Mesendoderm (in vitro differentiated cells): ENCODE results near the gene PALM.

Source experiments
- DNase-seq: peaks from one replicate; pipeline ENCODE4 v3.0.0; 2013
- H2AK5ac ChIP-seq: 2 replicates; pipeline ENCODE4 v1.6.1; 2013; ENCODE audit warnings: low read length, inconsistent platforms
- H2BK120ac ChIP-seq: 2 replicates; pipeline ENCODE4 v1.6.1; 2013; ENCODE audit warnings: low read depth, mild to moderate bottlenecking, low read length, moderate library complexity, mixed read lengths
- H2BK15ac ChIP-seq: replicated peaks from 2 replicates; pipeline ENCODE4 v1.6.1; 2013; ENCODE audit warnings: low read depth, mild to moderate bottlenecking, moderate library complexity
- H2BK5ac ChIP-seq: 2 replicates; pipeline ENCODE4 v1.6.1; 2013; ENCODE audit warnings: low read length, inconsistent platforms
- H3K18ac ChIP-seq: 2 replicates; pipeline ENCODE4 v1.6.1; 2013; ENCODE audit warnings: mild to moderate bottlenecking, low read length, mixed read lengths
- H3K23ac ChIP-seq: one replicate; pipeline ENCODE4 v1.6.1; 2013; ENCODE audit warnings: low read length
- H3K27ac ChIP-seq: 2 replicates; pipeline ENCODE4 v1.5.1; 2013; ENCODE audit warnings: low read depth, mild to moderate bottlenecking, inconsistent platforms, low read length, moderate library complexity
- H3K27me3 ChIP-seq: 2 replicates; pipeline ENCODE4 v1.6.1; 2013; ENCODE audit warnings: low read length, control low read depth, mild to moderate bottlenecking, inconsistent platforms; ENCODE audit not compliant: insufficient read depth, poor library complexity
- H3K36me3 ChIP-seq: 2 replicates; pipeline ENCODE4 v1.6.1; 2013; ENCODE audit warnings: low read length, inconsistent platforms; ENCODE audit not compliant: control insufficient read depth, insufficient read depth
- H3K4ac ChIP-seq: one replicate; pipeline ENCODE4 v1.6.1; 2013; ENCODE audit warnings: low read depth, mild to moderate bottlenecking, low read length, moderate library complexity
- H3K4me1 ChIP-seq: 2 replicates; pipeline ENCODE4 v1.6.1; 2013; ENCODE audit warnings: low read depth, low read length, inconsistent platforms; ENCODE audit not compliant: control insufficient read depth
- H3K4me2 ChIP-seq: 2 replicates; pipeline ENCODE4 v1.6.1; 2013; ENCODE audit warnings: low read length
- H3K4me3 ChIP-seq: 2 replicates; pipeline ENCODE4 v1.5.1; 2013; ENCODE audit warnings: mild to moderate bottlenecking, low read length
- H3K56ac ChIP-seq: one replicate; pipeline ENCODE4 v1.6.1; 2013; ENCODE audit warnings: low read length
- H3K79me1 ChIP-seq: 2 replicates; pipeline ENCODE4 v1.6.1; 2013; ENCODE audit warnings: low read length, inconsistent platforms
- H3K79me2 ChIP-seq: 2 replicates; pipeline ENCODE4 v1.6.1; 2013; ENCODE audit warnings: mild to moderate bottlenecking, low read length; ENCODE audit not compliant: control insufficient read depth, insufficient read depth
- H3K9ac ChIP-seq: 2 replicates; pipeline ENCODE4 v1.6.1; 2013; ENCODE audit warnings: low read length, inconsistent platforms
- H4K5ac ChIP-seq: one replicate; pipeline ENCODE4 v1.6.1; 2013; ENCODE audit warnings: low read length
- H4K8ac ChIP-seq: one replicate; pipeline ENCODE4 v1.6.1; 2013; ENCODE audit warnings: low read depth, mild to moderate bottlenecking, control low read depth, low read length, moderate library complexity
- WGBS: extraction: QIAGEN DNeasy Blood & Tissue Kit; methylation state at CpG from one replicate; pipeline ENCODE4 v1.1.7; 2013; ENCODE audit warnings: low lambda C conversion rate, missing lambda C conversion rate; ENCODE audit not compliant: insufficient coverage; ENCODE audit errors: extremely low coverage; 5-methylcytosine and 5-hydroxymethylcytosine counted together

Gene PALM

GRCh38 chr19:776549-776948 is 67.8 kb downstream of the PALM start:
- Histone ChIP-seq H2BK5ac (no peak overlapping the region), H4K5ac (no peak overlapping the region), H3K36me3 (no peaks in the 10 kb centered on the region), H3K27ac (no peak overlapping the region), H2AK5ac (no peak overlapping the region), H3K79me1 (no peaks in the 10 kb centered on the region), H4K8ac (no peak overlapping the region), H3K4ac (no peak overlapping the region), H3K4me2 (no peak overlapping the region), H3K9ac (no peak overlapping the region), H3K79me2 (no peaks in the 10 kb centered on the region), H3K4me3 (no peak overlapping the region), H3K27me3 (no peaks in the 10 kb centered on the region), H2BK15ac (no peak overlapping the region), H3K23ac (no peak overlapping the region), H3K18ac (no peak overlapping the region), H3K56ac (no peak overlapping the region), H3K4me1 (no peaks in the 10 kb centered on the region), H2BK120ac (no peak overlapping the region)
- no CpG with 5 or more reads among the region's 18 CpGs for WGBS
- DNase-seq, result no peak

DNA sequence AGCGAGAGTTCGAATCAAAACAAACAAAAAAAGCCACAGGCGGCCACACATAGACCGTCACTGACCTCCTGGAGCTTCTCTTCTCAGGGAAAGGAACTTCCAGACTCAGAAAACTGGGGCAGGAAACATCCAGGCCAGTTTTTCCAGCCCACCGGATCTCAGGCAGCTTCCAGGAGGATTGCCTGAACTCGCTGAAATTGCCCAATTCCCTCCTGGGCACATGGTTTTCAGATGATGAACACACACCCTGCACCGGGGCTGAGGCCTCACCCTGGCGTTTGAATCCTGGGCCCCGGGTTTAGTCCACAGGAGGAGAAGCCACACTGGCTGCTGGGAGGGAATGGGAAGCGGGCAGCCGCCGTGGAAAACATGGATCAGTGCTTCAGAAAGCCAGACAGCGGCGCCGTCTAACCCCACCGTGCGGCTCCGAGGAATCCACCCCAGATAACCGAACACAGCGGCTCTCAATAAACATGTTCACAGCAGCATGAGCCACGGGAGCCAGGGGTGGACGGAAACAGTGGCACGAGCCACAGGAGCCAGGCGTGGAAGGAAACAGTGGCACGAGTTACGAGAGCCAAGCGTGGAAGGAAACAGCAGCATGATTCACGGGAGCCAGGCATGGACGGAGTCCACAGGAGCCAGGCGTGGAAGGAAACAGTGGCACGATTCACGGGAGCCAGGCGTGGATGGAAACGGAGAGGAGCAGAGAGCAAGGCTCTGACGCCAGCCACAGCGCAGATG is 70.3 kb downstream of the PALM start:
- Histone ChIP-seq H3K23ac (no peak overlapping the region), H3K79me1 (no peaks in the 10 kb centered on the region), H3K27ac (no peak overlapping the region), H4K5ac (no peak overlapping the region), H4K8ac (no peak overlapping the region), H2BK5ac (no peak overlapping the region), H3K4ac (no peak overlapping the region), H3K4me1 (no peaks in the 10 kb centered on the region), H3K4me3 (no peak overlapping the region), H3K4me2 (no peak overlapping the region), H3K18ac (no peak overlapping the region), H2AK5ac (no peak overlapping the region), H3K9ac (no peak overlapping the region), H2BK120ac (no peak overlapping the region), H3K27me3 (no peaks in the 10 kb centered on the region), H3K56ac (no peak overlapping the region), H3K79me2 (no peaks in the 10 kb centered on the region), H3K36me3 (no peaks in the 10 kb centered on the region), H2BK15ac (no peak overlapping the region)
- DNase-seq, result peak; percentile 60
- no CpG with 5 or more reads among the region's 36 CpGs for WGBS

DNA sequence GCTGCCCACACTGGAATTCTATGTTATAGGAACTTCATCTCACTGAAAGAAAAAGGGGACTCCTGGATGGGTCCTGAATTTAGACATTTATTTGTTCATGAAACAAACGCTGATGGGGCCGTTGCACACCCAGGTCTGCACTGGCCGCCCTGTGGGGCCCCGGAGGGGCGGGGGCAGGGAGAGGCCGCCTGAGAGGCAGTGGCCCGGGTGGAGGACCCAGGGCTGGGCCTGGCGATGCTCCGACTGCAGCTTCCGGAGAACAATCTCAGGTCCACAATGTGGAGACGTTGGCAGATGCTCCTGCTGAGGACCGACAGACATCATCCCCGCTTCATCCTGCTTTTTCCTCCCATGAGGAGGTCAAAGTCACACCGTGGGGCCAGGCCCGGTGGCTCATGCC is 72.2 kb downstream of the PALM start:
- Histone ChIP-seq H3K4me2 (no peak overlapping the region), H3K9ac (no peak overlapping the region), H4K5ac (no peak overlapping the region), H3K27me3 (no peaks in the 10 kb centered on the region), H3K27ac (no peak overlapping the region), H3K56ac (peak overlapping the region; percentile 42), H3K4me1 (no peaks in the 10 kb centered on the region), H3K23ac (no peak overlapping the region), H3K79me2 (peaks cover 1% of the 10 kb centered on the region), H3K18ac (no peak overlapping the region), H3K79me1 (peaks cover 2% of the 10 kb centered on the region), H2AK5ac (no peak overlapping the region), H3K36me3 (no peaks in the 10 kb centered on the region), H2BK5ac (no peak overlapping the region), H3K4me3 (no peak overlapping the region), H2BK120ac (no peak overlapping the region), H2BK15ac (no peak overlapping the region), H3K4ac (no peak overlapping the region), H4K8ac (no peak overlapping the region)
- WGBS, result no CpG with 5 or more reads among the region's 15 CpGs
- no peak for DNase-seq

DNA sequence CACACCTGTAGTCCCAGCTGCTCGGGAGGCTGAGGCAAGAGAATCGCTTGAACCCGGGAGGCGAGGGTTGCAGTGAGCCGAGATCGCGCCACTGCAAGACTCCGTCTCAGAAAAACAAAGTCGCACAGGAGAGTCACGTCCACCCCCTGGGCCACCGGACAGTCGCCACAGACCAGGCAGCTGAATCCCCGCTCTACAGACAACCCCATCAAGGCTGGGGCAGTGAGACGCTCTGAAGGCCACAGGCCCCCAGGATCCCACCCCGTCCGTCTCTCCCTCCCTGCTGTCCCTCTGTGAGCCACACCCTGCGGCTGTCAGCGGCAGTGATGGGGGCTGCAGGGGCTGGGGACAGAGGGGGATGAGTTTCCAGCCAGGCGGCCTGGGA is 73.1 kb downstream of the PALM start:
- H2AK5ac ChIP-seq, result peak overlapping the region; percentile 32
- H3K27me3 ChIP-seq, result no peaks in the 10 kb centered on the region
- H3K79me2 ChIP-seq, result peaks cover 1% of the 10 kb centered on the region
- no peaks in the 10 kb centered on the region for H3K4me1 ChIP-seq
- H2BK120ac ChIP-seq, result peak overlapping the region; percentile 14
- peak overlapping the region; percentile 80 for H3K23ac ChIP-seq
- H3K79me1 ChIP-seq, result peaks cover 2% of the 10 kb centered on the region
- H3K36me3 ChIP-seq, result no peaks in the 10 kb centered on the region
- DNase-seq, result no peak
- peak overlapping the region; percentile 39 for H3K9ac ChIP-seq
- no peak overlapping the region for H3K4me3 ChIP-seq
- H3K18ac ChIP-seq, result peak overlapping the region; percentile 51
- H3K27ac ChIP-seq, result peak overlapping the region; percentile 74
- no peak overlapping the region for H4K5ac ChIP-seq
- H3K4ac ChIP-seq, result peak overlapping the region; percentile 46
- no peak overlapping the region for H2BK15ac ChIP-seq
- WGBS, result no CpG with 5 or more reads among the region's 19 CpGs
- peak overlapping the region; percentile 86 for H3K56ac ChIP-seq
- no peak overlapping the region for H2BK5ac ChIP-seq
- H4K8ac ChIP-seq, result no peak overlapping the region
- H3K4me2 ChIP-seq, result peak overlapping the region; percentile 21

GRCh38 chr19:782185-782877 is 73.6 kb downstream of the PALM start:
- Histone ChIP-seq H3K79me2 (peaks cover 1% of the 10 kb centered on the region), H3K36me3 (no peaks in the 10 kb centered on the region), H3K23ac (no peak overlapping the region), H3K4me1 (no peaks in the 10 kb centered on the region), H3K9ac (peak overlapping the region; percentile 39), H3K27me3 (no peaks in the 10 kb centered on the region), H2AK5ac (no peak overlapping the region), H3K27ac (peak overlapping the region; percentile 74), H3K4me2 (peak overlapping the region; percentile 39), H4K5ac (no peak overlapping the region), H2BK5ac (peak overlapping the region; percentile 15), H2BK15ac (no peak overlapping the region), H3K4me3 (no peak overlapping the region), H3K4ac (peak overlapping the region; percentile 46), H3K56ac (peak overlapping the region; percentile 86), H3K18ac (peak overlapping the region; percentile 95), H3K79me1 (peaks cover 2% of the 10 kb centered on the region), H4K8ac (no peak overlapping the region), H2BK120ac (peak overlapping the region; percentile 14)
- no CpG with 5 or more reads among the region's 29 CpGs for WGBS
- peak; percentile 95 for DNase-seq
